Measurements from ENCODE around the gene GSTM5.
"Not testable (repeated sequence)": the region's sequence is repeated elsewhere in the genome, so short reads cannot be mapped to it uniquely, and the experiment has no call there.

Gene GSTM5

DNA sequence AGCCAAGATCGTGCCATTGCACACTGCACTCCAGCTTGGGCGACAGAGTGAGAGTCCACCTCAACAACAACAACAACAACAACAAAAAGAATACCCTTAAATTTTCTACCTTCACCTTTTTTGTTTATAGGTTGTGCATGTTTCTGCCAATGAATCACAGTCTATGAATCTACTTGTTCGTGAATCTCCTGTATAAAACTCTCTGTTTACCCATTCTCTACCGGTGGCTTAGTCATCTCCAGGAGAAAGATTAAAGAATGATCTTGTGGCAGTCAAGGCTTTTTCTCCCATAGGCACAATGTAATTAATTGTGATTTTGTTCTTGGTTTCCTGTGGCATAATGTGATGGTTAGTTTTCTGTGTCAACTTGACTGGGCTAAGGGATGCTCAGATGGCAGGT, 14.2 kb upstream of the GSTM5 start:
- not testable (repeated sequence) for DNase-seq

DNA sequence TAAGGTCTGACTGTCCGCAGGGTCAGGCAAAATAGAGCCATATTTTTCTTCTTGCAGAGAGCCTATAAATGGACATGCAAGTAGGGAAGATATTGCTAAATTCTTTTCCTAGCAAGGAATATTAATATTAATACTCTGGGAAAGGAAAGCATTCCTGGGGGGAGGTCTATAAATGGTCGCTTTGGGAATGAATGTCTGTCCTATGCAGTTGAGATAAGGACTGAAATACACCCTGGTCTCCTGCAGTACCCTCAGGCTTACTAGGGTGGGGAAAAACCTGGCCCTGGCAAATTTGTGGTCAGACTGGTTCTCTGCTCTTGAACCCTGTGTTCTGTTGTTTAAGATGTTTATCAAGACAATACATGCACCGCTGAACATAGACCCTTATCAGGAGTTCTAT, 9.1 kb upstream of the GSTM5 start:
- DNase-seq: not testable (repeated sequence)

DNA sequence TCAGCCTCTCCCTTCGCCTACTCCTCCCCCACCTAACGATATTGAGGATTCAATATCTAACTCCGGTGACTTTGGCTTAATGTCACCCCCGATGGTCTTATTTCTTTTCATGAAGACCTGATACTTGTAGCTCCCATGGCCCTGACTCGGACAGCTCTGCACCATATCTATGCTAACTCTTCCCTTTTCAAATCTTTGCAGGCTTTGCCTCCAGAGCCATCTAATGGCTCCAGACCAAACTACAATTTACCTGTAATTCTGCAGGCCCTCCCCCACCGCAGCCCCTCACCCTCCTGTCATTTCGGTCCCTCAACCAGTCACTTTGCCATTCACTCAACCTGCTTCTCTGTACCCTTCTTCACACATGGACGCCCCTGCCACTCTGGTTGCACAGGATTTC, 7.9 kb upstream of the GSTM5 start:
- DNase-seq: no peak

DNA sequence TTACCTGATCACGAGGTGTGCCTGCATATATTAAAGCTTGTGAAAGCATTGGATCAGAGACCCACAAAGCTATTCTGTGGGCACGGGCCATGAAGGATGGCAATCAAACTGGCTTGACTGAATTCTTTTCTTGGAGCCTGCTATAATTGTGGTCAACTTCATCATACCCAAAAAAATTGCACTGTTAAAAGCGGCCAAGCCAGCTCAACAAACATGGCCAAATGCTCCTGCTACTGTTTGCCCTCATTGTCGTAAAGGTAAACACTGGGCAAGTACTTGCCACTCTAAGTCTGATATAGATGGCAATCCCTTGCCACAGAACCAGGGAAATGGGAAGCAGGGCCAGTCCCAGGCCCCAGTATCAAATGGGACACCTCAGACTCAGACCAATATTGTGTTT, 6.6 kb upstream of the GSTM5 start:
- DNase-seq: no peak

DNA sequence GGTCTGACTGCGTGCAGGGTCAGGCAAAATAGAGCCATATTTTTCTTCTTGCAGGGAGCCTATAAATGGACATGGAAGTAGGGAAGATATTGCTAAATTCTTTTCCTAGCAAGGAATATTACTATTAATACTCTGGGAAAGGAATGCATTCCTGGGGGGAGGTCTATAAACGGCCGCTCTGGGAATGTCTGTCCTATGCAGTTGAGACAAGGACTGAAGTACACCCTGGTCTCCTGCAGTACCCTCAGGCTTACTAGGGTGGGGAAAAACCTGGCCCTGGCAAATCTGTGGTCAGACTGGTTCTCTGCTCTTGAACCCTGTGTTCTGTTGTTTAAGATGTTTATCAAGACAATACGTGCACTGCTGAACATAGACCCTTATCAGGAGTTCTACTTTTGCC, 3.1 kb upstream of the GSTM5 start:
- not testable (repeated sequence) for DNase-seq

DNA sequence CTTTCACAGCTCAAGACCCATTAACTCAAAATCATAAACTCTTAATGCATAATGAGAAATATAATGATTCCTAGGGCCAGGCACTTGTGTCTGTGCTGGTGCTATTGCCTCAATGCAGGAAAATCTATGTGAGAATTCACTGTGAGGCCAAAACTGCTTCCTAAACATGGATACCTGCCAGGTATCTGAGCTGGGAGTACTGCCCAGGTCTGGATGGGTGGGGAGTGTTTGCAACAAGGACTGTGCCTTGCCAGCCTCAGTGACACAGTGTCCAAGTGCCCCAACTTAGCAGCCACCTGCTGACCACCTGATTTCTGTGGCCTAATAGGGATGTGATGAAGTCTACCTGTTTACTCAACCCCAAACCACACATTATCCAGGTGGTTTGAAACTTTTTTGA, 2.2 kb upstream of the GSTM5 start:
- DNase-seq: not testable (repeated sequence)

DNA sequence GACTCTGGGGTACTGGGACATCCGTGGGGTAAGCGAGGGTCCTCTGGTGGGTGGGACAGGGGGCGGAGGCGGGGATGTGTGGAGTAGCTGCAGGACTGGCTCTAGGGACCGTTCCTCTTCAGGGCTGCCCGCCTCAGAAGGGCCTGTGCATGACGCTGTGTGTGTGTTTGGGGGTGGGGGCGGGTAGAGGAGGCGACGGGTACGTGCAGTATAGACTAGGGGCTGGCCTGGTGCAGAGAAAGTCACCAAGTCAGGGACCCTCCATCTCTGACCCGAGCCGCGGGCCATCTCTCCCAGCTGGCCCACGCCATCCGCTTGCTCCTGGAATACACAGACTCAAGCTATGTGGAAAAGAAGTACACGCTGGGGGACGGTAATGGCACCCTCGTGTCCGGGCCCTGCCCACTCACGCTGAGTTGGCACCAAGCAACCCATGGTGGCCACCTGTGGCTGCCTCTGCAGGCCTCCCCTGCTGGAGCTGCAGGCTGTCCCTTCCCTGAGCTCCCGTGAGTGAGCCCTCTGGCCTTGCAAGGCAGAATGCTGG, 342 bp downstream of the GSTM5 start:
- DNase-seq: no peak

DNA sequence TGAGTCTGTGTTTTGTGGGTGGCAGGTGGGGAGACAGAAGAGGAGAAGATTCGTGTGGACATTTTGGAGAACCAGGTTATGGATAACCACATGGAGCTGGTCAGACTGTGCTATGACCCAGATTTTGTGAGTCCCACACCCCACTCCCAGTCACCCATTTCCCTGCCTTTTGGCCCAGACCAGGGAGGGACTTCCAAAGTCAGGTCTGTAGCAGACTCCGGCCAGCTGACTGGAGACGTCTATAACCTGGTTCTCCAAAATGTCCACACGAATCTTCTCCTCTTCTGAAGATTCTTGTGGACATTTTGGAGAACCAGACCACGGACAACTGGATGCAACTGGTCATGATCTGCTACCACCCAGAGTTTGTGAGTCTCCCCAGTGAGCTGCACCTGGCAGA, 1.6 kb downstream of the GSTM5 start:
- no peak for DNase-seq

DNA sequence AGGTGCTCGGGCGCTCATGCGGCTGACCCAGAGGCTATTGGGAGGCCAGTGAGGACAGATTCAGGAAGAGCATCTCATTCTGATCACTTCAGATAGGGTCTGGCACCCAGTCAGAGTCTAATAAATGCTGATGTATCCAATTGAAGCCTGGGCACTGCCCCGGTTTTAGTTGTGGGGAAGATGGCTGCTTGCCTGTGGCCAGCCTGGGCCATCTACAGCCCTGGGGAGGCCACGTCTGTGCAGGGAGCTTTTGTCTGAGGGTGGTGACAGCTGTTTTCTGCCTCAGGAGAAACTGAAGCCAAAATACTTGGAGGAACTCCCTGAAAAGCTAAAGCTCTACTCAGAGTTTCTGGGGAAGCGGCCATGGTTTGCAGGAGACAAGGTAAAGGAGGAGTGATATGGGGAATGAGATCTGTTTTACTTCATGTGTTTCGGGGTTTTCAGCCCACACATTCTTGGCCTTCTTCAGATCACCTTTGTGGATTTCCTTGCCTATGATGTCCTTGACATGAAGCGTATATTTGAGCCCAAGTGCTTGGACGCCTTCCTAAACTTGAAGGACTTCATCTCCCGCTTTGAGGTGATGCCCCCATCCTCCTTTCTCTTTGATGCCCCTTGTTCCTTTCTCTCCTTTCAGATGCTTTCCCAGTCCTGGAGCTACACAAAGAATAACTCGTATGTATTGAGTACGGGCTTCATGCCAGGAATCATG, 2.8 kb downstream of the GSTM5 start:
- DNase-seq: no peak

DNA sequence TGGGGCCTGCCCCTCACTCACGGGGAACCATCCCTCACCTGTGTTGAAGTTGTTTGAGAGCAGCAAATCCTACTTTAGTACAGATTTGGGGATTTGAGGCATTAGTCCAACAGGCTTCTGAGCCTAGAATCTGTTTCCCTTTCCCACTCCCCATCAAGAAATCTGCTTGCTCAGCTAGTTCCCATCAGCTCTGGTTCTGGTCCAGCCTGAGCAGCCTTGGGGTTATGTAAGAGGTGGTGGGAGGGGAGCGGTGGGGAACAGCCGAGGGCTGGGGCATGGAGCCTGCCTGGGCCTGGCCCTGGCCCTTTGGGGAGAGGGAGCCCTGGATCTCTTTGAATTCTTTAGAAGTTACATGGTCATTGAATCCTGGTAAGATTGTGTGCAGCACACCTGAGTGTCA, 4.1 kb downstream of the GSTM5 start:
- DNase-seq: no peak

DNA sequence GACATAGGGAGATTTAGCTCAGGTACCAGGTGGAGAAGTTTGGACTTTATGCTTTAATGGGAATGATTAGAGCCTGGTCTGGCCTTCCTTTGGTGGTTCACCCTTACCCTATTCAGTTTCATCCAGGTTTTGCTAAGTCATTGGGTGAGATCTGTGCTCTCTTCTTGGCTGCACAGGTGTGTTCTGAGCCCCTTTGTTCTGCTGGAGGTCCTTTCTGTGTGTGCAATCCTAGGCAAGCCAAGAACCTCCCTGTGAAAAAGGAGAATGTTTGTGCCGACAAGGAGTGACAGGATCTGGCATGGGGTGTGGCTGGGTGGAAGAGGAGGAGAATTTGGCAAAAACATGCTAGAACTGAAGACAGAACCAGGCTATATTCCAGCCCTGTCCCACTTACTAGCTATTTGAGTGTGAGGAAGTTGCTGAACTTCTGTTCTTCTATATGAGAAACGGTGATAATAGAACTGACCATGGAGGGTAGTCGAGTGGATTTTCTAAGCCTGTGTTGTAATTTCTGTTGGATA, 4.6 kb downstream of the GSTM5 start:
- no peak for DNase-seq

DNA sequence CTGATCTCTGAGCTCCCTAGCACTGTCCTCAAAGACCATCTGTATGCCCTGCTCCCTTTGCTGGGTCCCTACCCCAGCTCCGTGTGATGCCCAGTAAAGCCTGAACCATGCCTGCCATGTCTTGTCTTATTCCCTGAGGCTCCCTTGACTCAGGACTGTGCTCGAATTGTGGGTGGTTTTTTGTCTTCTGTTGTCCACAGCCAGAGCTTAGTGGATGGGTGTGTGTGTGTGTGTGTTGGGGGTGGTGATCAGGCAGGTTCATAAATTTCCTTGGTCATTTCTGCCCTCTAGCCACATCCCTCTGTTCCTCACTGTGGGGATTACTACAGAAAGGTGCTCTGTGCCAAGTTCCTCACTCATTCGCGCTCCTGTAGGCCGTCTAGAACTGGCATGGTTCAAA, 5.7 kb downstream of the GSTM5 start:
- DNase-seq: no peak

DNA sequence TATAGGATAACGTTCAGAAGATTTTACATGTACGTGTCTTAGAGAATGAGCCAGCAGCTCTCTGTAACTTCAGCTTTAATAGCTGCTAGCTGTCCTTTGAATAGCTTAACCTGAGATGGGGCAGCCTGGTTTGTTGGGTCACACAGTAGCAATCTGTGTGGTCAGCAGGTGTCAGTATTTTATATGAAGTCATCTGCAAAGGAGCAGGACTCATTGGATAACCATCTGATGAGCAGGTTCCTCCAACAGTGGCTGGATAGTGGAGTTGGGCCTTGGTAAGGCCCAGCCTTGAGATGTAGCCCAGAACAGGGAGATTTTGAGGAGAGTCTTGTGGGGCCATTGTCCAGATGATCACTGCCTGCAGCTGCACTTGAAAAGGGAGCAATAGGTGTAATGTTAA, 6.4 kb downstream of the GSTM5 start:
- DNase-seq: no peak

DNA sequence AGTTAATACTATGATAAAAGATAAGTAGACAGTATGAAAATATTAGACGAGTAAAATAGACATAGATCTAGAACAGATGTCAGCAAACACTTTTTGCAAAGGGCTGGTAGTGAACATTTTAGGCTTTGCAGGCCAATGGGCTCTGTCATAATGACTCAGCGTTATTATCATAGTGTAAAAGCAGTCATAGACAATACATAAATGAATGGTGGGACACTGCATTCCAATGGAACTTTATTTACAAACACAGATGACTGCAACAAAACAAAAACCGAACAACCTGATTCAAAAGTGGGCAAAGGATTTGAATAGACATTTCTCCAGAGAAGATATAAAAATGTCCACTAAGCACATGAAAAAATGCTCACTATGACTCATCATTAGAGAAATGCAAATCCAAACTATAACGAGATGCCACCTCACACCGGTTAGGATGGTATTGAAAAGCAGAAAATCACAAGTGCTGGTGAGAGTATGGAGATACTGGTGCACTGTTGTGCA, 7.3 kb downstream of the GSTM5 start:
- no peak for DNase-seq

DNA sequence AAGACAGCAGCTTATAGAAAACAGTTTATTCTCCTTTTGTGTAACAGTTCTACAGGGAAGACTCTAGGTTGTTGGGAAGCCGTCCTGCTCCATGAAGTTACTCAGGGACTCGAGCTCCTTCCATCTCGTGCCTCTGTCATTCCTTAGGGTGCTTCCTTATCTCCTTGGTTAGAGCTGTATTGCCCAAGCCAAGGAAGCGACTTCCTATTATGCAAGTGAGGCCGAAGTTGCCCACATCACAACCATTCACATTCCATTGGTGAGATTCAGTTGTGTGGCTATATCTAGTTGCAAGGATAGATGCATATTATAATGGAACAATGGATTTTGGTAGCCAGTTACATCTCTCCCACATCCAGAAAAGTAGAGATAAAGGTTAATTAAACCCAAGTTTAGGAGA, 9.0 kb downstream of the GSTM5 start:
- DNase-seq: no peak

DNA sequence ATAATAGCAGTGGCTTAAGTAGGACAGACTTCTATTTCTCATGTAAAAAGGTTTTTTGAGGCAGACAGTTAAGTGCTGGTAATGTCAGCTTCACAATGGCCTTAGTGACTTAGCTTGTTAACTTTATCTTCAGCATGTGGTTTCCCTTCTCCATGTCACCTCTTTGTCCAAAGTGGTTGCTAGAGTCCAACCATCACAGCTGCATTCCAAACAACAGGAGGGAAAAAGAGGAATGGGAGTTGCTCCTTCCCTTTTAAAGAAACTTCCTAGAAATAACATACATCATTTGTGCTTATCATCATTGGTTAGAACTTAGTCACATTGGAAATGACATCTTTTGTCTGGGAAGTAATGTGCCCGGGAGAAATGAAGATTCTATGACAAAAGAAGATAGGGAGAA, 9.9 kb downstream of the GSTM5 start:
- DNase-seq: no peak

DNA sequence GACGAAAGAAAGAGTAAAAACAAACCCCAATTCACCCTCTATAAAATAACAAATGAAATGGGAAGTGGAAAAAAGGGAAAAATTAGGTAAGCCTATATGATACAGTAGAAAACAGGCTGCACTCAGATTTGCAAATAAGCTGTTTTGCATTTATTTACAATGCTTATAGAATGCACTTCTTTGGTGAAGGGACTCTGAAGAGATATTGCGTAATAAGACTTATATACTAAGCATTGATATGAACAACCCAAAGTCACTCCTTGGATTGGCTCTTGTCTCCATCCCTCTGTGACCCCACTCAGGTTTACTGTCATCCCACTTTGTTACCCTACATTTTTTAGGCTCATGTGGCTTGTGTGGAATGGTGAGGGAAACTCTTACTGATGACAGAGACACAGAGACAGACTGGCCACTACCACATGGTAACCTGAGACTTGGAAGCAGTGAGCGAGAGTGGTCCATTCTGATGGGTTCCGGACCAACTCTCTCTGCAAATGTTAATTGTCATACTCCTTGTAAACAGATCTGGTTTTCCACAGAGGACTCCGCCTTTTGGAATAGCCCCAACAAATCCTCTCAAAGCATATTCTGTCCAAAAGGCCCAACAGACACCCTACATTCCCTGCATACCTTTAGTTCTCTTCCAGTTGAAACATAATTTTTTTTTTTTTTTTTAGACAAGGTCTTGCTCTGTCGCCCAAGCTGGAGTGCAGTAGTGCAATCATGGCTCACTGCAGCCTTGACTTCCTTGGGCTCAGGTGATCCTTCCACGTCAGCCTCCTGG, 11.0 kb downstream of the GSTM5 start:
- DNase-seq: no peak

DNA sequence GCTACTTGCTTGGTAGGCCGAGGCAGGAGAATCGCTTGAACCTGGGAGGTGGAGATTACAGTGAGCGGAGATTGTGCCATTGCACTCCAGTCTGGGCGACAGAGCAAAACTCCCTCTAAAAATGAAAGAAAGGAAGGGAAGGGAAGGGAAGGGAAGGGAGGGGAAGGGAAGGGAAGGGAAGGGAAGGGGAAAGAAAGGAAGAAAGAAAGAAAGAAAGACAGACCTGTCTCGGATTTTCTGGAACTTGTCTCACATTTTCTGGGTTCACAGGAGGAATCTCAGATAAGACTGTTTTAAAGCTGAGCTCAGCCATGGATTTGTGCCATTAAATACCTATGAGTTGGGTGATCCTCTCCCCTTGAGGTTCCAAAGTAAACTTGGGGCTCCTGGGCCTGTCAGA, 12.9 kb downstream of the GSTM5 start:
- no peak for DNase-seq

DNA sequence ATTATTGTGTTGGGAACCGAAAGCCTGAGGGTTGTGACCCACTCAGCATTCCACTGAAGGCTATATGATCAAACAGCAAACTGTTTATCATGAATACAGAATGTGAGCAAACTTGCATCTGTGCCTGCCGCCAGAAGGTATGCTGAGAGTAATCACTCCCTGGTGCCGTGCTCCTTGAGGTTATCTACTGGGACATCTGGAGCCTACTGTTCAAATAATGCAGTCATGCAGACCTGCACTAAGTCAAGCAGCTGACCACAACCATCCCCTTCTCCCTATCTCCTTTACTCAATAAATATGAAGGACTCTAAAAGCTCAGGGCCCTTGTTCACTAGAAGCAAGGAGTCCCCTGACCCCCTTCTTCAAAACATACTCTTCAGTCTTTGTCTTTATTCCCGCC, 13.5 kb downstream of the GSTM5 start:
- DNase-seq: no peak

DNA sequence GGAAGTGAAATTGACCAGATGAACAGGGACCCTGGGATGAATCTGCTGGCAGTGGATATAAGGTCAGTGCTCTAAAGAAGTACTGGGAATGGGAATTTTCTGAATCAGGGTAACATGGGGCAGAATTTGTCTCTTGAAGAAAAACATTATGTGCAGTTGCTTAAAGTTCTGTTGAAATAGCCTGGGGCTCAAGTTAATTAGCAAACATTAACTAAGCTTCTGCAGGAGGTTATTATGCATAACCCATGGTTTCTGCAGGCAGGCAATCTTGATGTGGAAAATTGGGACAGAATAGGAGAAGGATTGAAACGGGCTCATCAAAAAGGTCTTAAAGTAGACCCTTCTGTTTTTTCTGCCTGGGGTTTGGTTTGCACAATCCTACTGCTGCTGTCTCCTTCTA, 14.0 kb downstream of the GSTM5 start:
- DNase-seq: no peak

DNA sequence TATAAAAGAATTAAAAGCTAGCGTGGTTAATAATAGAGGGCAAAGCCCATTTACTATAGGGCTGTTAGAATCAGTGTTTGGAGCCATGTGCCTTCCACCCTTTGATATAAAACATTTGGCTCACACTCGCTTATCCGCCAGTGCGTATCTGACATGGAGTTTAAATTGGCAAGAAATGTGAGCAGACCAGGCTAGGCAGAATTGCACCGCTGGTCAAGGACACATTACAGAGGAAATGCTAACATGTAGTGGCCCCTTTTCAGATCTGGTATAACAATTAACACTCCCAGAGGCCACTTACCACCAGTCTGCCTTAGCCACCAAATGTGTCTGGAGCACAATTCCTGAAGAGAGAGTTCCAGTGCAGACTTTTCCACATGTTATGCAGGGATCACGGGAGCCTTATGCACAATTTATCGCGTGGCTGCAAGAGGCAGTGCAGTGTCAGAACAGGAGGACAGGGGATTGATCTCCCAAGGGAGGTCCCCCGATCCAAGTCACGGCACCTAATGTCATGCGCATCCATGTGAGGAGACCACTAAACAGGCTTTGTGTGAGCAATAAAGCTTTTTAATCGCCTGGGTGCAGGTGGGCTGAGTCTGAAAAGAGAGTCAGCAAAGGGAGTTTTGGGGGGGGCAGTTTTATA, 14.8 kb downstream of the GSTM5 start:
- DNase-seq: no peak

DNA sequence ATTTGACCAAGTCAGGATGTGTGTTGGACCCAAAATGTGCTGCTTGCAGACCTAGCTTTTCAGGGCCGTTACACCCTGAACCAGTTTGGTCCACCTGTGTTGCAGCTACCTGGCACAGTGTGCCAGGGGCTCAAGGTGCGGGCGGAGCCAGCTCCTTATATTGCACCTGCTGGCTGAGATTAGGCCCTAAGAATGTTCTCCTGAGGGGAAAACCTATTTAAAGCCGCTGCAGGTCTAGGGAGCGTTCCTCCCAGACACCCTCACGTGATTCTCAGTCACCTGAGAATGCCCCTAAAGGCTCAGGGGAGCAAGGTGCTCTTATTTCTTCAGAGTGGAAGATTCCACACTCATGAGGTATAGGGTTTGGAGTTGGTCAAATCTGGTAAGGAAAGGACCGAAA, 16.8 kb downstream of the GSTM5 start:
- DNase-seq: no peak

DNA sequence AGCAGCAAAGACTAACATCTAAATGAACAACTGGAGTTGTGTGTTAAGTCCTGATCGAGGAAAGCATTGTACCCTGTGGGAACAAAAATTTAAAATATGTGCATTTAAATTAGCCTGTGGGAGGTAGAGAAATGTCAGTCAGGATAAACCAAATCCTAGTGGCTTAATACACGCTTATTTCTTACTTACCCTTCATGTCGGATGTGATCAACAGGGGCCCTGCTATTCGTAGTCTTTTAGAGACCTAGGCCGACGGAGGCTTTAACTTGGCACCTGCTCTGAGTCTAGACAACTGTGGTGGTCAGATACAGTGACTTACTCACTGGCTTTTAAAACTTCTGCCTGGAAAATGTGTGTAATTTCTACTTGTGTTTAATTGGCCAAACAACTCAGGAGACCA, 18.6 kb downstream of the GSTM5 start:
- no peak for DNase-seq
